ENCODE data around the gene LDLRAD4.

GRCh38 chr18:13681701-13682100, 463.1 kb downstream of the LDLRAD4 start:
- TF ChIP-seq TBP (optimal IDR thresholded peaks at IDR 0.05; ENCODE audit: low read depth, low read length) = no peak
- no peak for TF ChIP-seq ZNF24 (IDR thresholded peaks at IDR 0.05)
- TF ChIP-seq KLF13 (tag; IDR thresholded peaks at IDR 0.05; ENCODE audit: borderline replicate concordance, low read depth) = no peak
- TF ChIP-seq CREM (IDR thresholded peaks at IDR 0.05; ENCODE audit: low read depth) = no peak
- no peak for TF ChIP-seq CBX2 (IDR thresholded peaks at IDR 0.05; ENCODE audit: insufficient read depth, low read length, poor library complexity, severe bottlenecking)
- TF ChIP-seq E2F4 (CRISPR knock-in tag; IDR thresholded peaks at IDR 0.05; ENCODE audit: low read depth) = no peak
- TF ChIP-seq ZNF398 (CRISPR knock-in tag; IDR thresholded peaks at IDR 0.05) = no peak
- no peak for TF ChIP-seq DDX20 (tag; IDR thresholded peaks at IDR 0.05; ENCODE audit: low read depth)
- TF ChIP-seq CTCF (IDR thresholded peaks at IDR 0.05 in 2 of 3, conservative IDR thresholded peaks at IDR 0.05 in 1 of 3; ENCODE audit: insufficient read depth in 2 of 3, low read depth in 1 of 3, low read length in 3 of 3) = no peak
- TF ChIP-seq REST (IDR thresholded peaks at IDR 0.05; ENCODE audit: borderline replicate concordance) = no peak
- no peak for TF ChIP-seq REST (CRISPR knock-in tag; IDR thresholded peaks at IDR 0.05; ENCODE audit: low read depth)
- no peak for TF ChIP-seq FOXJ3 (CRISPR knock-in tag; IDR thresholded peaks at IDR 0.05)
- no peak for TF ChIP-seq STAT6 (CRISPR knock-in tag; IDR thresholded peaks at IDR 0.05)
- TF ChIP-seq CBX3 (IDR thresholded peaks at IDR 0.05; ENCODE audit: borderline replicate concordance in 1 of 2, low read length in 2 of 2) = no peak
- no peak for TF ChIP-seq POLR2AphosphoS5 (IDR thresholded peaks at IDR 0.05; ENCODE audit: control insufficient read depth, insufficient read depth, low read depth, low read length)

Data from K562 (cell line).